OCI-M2 (cell line): Measurements from ENCODE around the gene SEMA4D.

Experiments
- DNase-seq: peaks from one replicate; lab custom pipeline; 2025; ENCODE audit not compliant: unreplicated experiment; lab: John Stamatoyannopoulos, UW

The SEMA4D gene

DNA sequence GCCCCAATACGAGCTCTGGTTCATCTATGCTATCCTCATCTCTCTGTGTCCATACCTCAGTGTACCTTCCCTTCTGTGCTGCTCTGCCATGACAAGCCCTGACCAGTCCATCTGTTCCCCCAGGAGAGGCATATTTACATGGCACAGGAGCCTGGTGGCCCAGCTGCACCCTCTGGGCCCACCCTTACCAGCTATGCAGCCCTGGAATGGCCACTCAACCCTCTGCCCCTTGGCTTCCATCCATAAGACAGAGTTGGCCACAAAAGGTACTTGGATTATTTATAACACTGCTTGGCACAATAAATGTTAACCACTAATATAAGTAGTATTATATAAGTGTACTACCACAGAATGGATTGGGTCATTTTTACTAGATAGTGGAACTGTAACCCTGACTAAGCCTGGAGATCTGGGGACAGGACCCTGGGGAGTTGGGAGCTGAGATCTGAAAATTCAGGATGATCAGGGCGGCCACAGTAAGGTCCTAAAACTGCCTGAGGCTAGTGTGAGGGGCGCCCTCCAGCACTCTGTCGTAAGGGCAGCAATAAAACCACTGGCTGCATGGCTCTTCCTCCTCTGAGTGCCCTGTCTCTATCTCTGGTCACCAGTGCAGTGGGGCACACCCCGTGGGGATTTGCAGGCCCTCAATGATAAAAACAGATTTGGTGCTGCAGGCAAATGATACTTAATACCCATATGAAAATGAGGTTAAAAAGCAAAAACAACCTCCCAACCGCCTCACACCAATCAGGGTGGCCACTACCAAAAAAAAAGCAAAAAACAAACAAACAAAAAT, 65.8 kb downstream of the SEMA4D start:
- DNase-seq = no peak

DNA sequence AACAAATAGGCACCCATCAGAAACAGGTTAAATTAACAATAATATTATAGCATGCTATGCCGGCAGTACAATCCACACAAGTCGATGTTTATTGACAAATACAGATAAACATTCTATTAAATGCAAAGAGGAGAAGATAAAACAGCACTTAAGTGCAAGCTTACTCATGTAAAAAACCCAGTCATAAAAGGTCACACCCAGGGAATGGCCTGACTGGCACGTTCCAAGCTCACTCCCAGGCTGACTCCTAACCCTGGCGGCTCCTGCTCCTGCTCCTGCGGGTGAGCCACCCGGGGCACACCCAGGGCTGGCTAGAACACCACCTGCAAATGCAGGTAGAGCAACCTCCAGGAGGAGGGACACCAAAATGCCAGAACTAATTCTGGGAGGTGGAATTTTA, 66.9 kb downstream of the SEMA4D start:
- DNase-seq = no peak

- no peak for DNase-seq
These were observed 68.7 kb downstream of the SEMA4D start for GRCh38 chr9:89428901-89429890.

DNA sequence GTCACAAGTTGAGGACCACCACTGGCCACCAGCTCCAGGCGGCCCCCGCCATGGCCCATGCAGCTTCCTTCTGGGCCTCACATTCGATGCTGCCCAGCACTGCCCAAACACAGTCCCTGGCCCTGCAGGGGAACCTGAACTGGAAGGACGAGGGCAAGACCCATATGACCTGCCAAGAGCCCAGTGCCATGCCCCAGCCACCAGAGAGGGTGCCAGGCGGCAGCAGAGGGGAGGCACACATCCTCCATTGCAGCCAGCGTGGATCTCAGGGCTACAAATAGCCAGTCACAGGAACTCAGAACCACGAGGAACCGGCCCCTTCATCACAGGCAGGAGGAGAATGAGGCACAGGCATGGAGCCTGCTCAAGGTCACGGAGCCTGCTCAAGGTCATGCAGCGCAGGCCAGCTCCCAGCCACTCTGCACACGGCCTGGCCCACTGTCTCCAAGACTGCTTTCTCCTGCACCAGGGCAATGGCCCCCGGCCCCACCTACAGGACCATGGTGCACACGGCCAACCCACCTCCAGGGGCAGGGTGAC, 69.6 kb downstream of the SEMA4D start:
- DNase-seq = no peak

DNA sequence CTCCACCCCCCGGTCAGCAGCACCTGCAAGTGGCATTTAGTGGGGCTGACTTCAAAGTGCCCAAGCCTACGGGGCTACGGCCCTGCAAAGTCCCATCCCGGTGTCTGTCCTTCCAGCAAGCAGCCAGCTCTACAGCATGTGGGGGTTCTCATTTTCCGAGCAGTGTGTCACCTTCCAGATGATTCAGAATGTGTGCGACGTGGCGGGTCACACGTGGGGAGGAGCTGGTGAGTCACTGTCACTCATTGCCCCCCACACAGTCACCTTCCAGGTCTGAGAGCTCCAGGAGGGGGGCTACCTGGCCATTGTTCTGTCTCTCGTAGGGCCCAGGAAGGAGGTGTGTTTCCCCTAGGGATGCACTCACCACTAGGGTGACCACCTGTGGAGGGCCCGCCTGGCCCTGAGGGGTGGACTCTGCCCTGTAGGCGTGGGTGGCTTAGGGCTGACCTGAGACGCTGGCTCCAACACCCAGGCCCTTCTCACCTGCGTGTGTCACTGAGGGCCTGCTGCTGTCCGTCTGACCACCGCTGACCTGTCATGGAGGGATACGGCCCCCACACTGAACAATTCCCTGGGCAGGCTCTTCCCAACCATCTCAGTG, 70.2 kb downstream of the SEMA4D start:
- DNase-seq = no peak

DNA sequence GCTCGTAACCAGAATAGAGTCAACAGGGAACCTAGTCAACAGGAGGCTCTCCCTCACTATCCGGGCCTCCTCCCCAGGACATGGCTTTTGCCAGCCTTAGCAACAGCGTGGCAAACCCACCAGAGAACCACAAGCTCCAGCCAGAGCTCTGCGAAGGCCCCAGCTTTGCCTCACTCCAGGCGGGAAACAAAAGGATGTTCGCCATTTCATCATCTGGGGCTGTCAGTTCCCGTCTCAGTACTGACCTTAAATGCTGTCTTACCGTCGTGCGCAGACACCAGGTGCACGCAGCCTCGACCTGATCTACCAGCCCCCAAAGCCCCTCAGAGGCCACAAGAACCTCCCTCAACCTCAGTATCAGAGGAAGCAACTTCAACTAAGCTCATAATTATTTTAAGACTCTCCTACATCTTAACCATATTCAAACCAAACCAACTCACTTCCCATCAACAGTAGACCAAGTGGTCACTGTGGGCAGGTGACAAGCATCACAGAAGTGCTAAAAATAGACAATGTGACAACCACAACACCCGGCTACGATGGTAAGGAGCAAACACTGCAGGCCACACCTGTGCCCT, 71.4 kb downstream of the SEMA4D start:
- no peak for DNase-seq

GRCh38 chr9:89425921-89426383, 72.0 kb downstream of the SEMA4D start:
- no peak for DNase-seq

DNA sequence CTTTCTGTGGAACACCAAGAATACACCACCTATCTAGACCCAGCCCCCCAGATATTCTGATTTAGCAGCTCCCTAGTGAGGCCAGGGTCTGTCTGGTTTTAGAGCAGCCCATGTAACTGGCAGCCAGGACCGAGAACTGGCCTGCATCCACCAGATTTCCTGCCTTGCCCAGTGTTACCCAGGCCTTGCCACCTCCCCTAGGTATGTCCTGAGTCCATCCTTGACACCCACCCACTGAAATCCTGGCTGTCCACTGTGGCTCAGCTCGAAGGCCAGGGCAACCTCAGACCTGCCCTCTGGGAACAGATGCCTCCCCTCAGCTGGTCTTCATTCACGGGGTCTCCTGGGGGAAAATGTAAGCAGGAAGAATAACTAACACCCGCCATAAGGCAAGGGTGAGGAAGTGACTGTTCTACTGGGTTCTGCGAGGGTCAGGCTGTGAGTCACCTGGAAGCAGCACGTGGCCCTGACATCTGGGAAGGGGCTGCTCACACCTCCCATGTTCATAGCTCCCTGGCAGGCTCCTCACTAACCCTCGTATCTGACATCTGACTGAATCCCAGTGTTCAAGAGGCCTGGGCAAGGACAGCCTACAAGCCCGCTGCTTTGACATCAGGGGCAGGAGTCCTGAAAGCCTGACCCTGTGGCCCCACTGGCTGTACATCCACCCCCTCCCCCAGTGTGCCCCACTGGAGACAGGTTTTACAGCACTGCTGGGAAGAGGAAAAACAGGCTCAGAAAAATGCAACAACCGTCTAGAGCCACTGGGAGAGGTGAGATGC, 72.7 kb downstream of the SEMA4D start:
- no peak for DNase-seq

GRCh38 chr9:89422151-89422975, 75.5 kb downstream of the SEMA4D start:
- DNase-seq = no peak

DNA sequence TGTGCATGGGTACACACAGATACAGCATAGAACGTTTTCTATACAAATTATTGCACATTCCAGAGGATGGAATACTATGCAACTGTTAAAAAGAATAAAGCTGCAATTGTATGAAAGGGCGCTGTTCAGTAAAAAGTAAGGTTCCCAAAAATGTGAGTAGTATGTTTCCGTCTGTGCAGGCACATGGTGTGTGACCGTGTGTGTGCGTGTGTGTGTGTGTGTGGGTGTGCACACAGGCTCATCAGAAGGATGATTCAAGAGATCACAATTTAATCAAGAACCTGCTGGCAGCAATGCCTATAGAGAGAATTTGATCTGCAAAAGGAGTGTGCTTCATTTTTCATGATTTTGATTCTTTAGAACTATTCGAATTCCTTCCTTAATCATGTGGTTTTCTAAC, 76.3 kb downstream of the SEMA4D start:
- DNase-seq = no peak

- DNase-seq = no peak
These were observed 77.3 kb downstream of the SEMA4D start for GRCh38 chr9:89420397-89421178.

DNA sequence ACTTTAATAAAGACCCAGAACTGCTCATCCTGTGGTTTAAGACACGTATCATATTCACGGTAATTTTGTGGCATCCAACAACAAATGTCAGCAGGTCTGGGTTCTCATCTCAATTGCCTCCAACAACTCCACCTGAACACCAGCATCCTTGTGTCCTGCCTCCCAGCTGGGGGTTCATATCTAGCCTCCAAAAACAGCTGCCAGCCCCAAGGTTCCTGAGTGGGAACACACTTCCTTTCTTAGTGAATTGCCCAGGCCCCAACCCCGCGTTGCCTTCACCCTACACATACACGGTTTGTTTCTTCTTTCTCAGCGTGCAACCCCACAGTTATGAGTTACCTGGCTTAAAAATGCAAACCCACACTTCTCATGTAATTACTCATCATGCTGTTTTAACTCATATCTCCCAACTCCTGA, 77.9 kb downstream of the SEMA4D start:
- no peak for DNase-seq

GRCh38 chr9:89418882-89419640, 78.9 kb downstream of the SEMA4D start:
- DNase-seq = no peak

GRCh38 chr9:89418474-89418845, 79.5 kb downstream of the SEMA4D start:
- no peak for DNase-seq

DNA sequence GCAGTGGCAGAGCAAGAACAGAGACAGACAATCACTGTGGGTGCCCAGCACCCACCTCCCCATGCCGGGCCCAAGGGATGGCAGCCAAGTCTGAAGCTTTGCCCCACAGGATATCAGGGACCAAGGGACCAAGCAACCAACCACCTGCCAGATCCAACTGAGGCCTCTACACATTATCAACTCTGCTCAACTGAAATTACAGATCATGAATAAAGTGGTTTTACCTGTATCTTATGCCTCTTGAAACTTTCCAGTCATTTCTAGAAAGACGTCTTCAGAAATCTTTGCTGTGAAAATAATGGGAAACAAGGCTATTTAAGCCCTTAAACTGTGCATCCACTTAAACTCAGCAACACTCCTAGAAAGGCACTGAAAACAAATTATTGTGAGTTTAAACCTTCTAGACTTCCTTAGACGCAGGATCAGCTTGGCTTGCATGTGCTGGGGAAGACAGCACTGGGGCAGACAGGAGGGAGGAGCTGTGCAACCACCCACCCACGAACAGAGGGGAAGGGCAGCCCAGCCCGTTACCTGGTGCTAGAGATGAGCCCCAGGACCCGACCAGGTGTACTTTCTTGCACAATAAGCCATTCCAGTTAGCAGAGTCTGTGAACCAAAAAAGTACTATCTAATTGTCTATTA, 80.0 kb downstream of the SEMA4D start:
- DNase-seq = no peak

GRCh38 chr9:89414670-89415324, 83.1 kb downstream of the SEMA4D start:
- no peak for DNase-seq
